NCI-H2029 treated with DMSO at 0.1 percent for 48 hours (cell line): ENCODE data around the gene CRABP1.

Experiments used
- DNase-seq: peaks from one replicate; lab custom pipeline; 2025; lab: John Stamatoyannopoulos, UW

Gene CRABP1

GRCh38 chr15:78317145-78317836 lies 22.9 kb upstream of the CRABP1 start:
- DNase-seq: no peak

DNA sequence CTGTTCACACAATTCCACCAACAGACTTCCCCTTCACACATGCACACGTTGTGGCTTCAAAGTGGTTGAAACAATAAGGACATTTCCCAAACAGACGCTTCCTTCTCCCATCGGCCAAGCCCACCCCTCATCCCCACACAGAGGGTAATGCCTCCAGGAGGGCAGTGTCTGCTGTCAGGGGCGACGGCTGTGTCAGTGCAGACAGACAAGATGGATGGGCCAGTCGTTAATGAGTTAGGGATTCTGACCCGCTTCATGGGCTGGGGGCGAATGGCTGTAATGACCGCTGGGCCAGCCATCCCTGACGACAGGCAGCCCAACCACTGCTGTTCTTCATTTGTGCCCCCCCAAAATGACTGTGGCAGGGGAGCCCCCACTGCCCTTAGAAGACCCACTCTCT lies 20.6 kb upstream of the CRABP1 start:
- no peak for DNase-seq

GRCh38 chr15:78320183-78320582 lies 20.0 kb upstream of the CRABP1 start:
- DNase-seq: no peak

- DNase-seq: no peak
Measured at GRCh38 chr15:78321041-78321570, 19.0 kb upstream of the CRABP1 start.

- no peak for DNase-seq
Measured at GRCh38 chr15:78321786-78322185, 18.4 kb upstream of the CRABP1 start.

DNA sequence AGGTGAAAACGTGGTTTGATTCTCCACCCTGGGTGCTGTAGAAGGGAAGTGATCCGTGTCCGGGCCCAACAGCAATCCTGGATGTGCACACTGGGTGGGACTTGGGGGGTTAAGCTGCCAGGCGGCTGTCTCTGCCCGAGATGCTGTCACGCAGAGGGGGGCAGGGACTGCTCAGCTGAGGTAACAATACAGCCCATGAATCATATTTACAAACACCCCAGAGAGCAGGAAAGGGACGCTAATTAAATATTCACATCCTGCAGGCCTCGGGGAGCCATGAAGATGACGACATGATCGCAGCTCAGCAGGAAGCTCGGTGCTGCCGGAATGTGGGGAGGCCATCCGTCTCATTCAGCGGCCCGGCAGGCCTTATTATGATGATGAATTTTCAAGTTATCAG lies 17.9 kb upstream of the CRABP1 start:
- no peak for DNase-seq

GRCh38 chr15:78322724-78323521 lies 17.2 kb upstream of the CRABP1 start:
- no peak for DNase-seq

DNA sequence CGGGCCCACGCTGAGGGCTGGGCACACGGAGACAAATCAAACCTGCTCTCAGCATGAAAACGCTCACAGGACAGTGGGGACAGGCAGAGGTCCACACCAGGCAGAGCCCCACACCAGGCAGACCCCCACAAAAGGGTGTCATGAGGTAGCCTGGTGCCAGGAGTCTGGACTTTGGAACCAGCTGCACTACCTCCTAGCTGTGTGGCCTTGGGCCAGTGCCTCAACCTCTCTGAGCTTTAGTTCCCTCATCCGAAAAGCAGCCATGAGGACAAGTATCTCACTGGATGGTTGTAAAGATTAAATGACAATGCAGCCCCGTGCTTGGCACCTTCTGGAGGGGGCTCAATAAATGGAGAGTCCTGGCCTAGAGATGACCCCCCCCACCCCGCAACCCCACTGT lies 16.5 kb upstream of the CRABP1 start:
- no peak for DNase-seq

GRCh38 chr15:78324144-78324543 lies 16.0 kb upstream of the CRABP1 start:
- no peak for DNase-seq

DNA sequence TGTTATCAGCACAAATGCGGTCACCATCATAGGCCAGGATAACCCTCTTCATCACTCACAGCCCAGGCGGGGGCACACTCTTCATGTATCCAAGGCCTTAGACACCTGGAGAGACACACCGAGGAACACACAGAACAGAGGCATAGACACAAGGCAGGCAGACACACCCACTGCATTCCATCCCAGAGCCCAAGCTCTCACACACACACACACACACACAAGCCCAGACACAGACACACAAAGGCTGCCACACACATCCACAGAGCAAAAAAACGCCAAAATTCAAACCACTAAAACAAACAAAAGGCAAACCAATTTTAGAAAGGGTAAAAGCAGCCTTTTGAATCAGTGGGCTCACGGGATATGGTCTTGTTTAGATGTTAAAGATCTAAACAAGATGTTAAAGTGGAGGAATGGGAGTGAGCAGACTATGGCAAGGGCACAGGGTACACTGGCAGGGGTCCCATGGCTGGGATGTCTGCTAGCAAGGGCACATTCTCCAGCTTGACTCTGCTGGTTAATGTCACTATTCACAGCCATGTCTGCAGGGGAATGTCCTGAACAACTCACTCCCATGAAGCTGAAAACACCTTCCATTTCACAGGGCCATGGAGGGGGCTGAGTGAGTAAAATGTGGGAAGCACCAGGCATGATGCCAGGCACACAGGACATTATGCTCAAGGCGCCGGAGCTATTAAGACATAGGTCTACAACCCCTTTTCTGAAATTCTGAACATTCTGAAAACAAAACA lies 14.9 kb upstream of the CRABP1 start:
- no peak for DNase-seq

DNA sequence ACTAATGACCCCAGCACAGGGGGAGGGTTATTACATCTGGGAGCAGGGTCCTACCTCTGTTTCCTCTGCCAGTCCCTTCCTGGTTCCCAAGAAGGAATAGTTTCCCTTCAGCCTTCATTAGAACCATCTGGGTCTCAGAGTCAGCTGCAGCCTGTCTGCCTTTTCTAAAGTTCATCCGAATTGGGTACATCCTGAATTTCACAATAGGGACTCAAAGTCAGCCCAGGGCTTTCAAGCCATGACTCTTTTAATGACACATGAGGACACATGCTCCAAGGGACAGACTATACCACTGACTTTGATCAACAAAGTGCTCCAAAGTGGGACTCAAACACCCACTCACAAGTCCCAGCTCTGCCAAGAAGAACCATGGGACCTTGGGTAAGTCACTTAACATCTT lies 12.7 kb upstream of the CRABP1 start:
- DNase-seq: no peak

DNA sequence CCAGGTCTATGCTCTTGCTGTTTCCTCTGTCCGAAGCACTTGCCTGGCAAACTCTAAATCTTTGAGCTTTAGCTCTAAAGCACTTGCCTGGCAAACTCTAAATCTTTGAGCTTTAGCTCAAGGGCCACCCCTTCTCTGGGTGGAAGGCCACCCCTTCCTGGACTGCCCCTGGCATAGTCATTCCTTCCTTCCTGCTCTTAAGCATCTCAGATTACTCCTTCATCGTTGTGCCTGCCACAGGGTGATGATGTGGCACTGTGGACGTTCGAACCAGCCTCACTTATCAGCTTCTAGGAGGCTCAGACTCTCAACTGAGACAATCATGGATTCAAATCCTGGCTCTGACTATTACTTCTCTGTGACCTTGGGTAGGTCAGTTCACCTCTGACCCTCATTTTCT lies 10.5 kb upstream of the CRABP1 start:
- no peak for DNase-seq

DNA sequence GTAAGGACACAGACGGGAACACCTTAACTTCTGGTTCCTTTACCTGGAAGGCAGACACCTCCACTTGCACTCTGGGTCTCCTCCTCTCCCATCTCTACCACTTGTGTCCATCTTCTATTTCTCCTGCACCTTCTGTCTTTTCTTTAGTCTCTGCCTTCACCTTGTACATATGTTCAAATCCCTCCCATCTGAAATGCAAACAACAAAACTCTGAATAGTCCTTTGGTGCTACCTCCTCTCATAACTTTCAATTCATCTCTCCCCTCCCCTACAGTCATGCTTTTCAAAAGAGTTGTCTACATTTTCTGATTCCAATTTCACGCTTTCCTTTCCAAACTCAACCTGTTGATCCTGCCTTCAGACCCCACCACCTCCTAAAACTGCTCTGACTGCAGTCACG lies 5.3 kb upstream of the CRABP1 start:
- no peak for DNase-seq

- DNase-seq: no peak
Measured at GRCh38 chr15:78335985-78336384, 4.2 kb upstream of the CRABP1 start.

GRCh38 chr15:78338781-78339180 lies 1.4 kb upstream of the CRABP1 start:
- DNase-seq: no peak

- no peak for DNase-seq
Measured at GRCh38 chr15:78339559-78339958, 594 bp upstream of the CRABP1 start.

GRCh38 chr15:78341057-78341987 lies 1.2 kb downstream of the CRABP1 start:
- DNase-seq: no peak

DNA sequence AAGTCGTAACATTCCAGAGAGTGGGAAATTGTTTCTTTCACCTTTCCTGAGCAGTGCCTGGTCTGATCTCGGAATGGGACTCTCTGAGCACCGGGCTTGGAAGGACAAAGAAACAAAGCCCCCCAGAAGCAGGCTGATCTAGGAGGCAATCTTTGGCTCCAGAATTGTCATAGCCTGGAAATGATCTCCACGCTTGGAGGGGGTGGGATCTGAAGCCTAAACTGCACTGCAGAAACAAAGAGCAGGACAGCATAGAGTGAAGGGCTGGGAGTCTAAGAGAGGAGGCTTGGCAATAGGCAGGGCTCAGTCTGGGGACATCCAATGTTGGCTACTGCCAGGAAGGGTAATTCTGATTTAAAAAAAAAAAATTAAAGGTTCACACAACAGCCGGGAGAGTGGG lies 1.9 kb downstream of the CRABP1 start:
- no peak for DNase-seq

DNA sequence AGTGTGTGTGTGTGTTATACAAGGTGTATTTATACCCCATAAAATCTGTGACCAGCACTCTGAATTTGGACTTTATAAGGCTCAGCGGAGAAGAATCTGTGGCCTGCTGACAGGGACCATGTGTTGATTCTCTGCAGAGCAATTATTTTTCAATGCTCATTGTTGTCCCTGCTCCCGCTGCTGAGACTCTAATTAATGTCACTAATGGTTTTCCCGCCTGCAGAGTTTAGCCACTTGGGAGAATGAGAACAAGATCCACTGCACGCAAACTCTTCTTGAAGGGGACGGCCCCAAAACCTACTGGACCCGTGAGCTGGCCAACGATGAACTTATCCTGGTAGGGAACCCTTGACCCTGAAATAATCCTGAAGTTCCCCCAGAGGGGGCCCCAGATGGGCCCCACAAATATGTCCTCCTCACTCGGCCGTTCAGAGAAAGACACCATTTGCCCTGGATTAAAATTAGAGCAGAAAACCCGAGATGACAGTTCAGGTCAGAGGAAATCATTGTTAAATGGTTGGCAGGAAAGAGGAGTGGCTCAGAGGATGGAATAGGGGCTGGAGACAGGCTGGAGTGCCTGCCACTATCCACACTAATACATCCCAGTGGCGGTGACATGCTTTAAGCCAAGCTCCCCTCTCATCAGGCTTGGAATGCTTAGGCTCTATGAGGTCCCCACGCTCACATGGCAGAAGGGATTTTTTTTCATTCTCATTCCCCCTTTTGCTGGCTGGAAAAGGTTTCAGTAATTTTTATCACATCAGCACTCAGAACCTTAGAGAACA lies 3.3 kb downstream of the CRABP1 start:
- DNase-seq: no peak

DNA sequence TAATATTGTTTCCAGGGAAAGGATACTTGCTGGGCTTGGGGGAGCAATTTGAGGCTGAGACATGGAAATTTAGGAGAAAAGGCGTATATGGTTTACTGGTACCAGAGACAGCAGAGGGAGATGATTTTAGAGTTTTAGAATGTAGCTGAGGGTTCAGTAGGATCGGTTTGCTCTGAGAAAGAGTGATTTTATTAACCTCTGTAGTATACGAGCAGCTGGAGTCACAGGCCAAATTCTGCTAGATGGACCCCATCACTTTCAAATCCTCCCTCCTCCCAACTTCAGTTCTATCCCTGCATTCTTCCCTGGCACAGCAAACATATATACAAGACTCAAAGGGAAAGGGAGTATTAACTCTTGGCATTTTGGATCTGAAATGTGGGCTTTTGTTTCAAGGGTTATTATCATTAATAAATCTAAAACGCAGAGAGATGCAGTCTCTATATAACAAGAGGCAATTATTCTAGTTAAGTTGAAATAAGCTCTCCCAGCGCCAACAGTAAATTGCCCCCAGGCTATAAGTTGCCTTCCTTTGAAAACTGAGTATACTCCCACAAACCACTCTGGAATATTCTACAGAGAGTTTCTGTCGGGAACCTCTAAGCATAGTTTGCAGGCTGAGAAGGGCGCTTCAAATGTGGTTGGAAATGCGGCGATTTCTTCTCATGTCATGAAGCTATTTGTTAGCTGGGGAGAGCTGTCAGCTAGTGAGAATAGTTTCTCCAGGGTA lies 5.4 kb downstream of the CRABP1 start:
- DNase-seq: no peak
